Urinary bladder (tissue), 4 donors: Measurements from ENCODE around the gene BACE1. TPM values are rescaled to one million over a fixed set of nuclear protein-coding genes. Genes with fewer than 3 reads are reported as not detected.

Source experiments
- DNase-seq: peaks from one replicate; pipeline ENCODE4 v3.0.0-alpha.2; 2015; ENCODE audit errors: extremely low spot score
- H3K27ac ChIP-seq: one replicate; pipeline ENCODE4 v1.5.1; 2013; ENCODE audit warnings: low read depth, mild to moderate bottlenecking, moderate library complexity
- H3K36me3 ChIP-seq: one replicate; pipeline ENCODE4 v1.6.1; 2013; ENCODE audit warnings: mild to moderate bottlenecking, moderate library complexity; ENCODE audit not compliant: insufficient read depth
- H3K4me1 ChIP-seq: one replicate; pipeline ENCODE4 v1.6.1; 2013; ENCODE audit warnings: mild to moderate bottlenecking, moderate library complexity; ENCODE audit not compliant: insufficient read depth
- H3K4me3 ChIP-seq: one replicate; pipeline ENCODE4 v1.5.1; 2013; ENCODE audit warnings: low read depth, low read length
- WGBS: extraction: QIAGEN DNeasy Blood & Tissue Kit; methylation state at CpG from one replicate; pipeline ENCODE4 v1.1.7; 2013; 5-methylcytosine and 5-hydroxymethylcytosine counted together
- polyA plus RNA-seq: library from polyadenylated mRNA; stranded (reverse); fragments of 200-250 nt; gene quantifications from one replicate; pipeline ENCODE4 v1.2.3, GENCODE V29; 2013
- small RNA-seq: library from RNA; depleted of rRNA; stranded (forward); fragments of <200 nt; gene quantifications from one replicate; pipeline ENCODE3, GENCODE V24; 2014
- total RNA-seq: library from RNA; depleted of rRNA; stranded (reverse); fragments of >200 nt; gene quantifications from one replicate; pipeline ENCODE4 v1.2.3, GENCODE V29; 2014
- donor health status: healthy with polysubstance abuse.
- donor health status: healthy.

Gene BACE1
- total and polyA plus RNA-seq, 2 donors, result 19.1 to 20.0 TPM

DNA sequence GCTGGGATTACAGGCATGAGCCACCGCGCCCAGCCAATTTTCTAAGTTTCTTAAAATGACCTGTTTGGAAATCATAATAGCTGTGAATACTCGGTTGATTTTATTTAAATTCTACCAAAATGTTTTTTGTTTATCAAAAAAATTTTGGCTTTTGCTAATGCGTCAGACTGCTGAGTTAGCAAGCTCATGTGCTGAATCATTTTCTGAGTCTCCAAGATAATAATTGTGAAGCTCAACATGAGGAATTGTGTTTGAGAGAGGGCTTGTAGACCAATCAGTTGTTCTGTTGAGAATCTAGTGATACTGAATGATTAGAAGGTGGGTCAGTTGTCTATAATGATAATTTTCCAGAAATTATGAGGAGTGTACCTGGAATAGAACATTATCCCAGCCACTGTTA lies 67.7 kb downstream of the BACE1 start:
- Histone ChIP-seq H3K4me1 (no peaks in the 10 kb centered on the region), H3K27ac (no peak overlapping the region), H3K4me3 (no peak overlapping the region), H3K36me3 (no peaks in the 10 kb centered on the region)
- no peak for DNase-seq
- 91% methylated on average over 4 of the region's 4 CpGs for whole genome bisulfite sequencing

DNA sequence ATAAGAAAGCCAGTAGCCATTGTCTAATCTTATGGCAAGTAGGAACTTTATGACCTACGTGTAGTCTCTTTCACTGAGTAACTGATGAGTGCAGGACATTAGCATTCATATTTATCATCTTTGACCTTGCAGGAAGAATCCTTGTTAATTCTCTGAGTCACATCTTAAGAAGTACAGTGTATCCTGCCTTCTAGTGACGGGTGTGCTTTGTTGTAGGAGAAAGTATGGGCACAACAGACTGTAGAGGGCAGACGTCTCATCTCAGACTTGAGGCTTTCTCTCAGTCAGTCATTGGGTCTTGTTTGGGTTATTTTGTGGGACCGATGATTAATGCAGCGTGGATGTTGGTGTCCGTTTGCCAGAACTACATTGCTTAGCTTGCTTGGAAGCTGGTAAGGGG lies 76.8 kb downstream of the BACE1 start:
- H3K4me3 ChIP-seq, result no peak overlapping the region
- peaks cover 3% of the 10 kb centered on the region for H3K36me3 ChIP-seq
- 81% methylated on average over 6 of the region's 6 CpGs for WGBS
- H3K27ac ChIP-seq, result no peak overlapping the region
- no peaks in the 10 kb centered on the region for H3K4me1 ChIP-seq
- DNase-seq, result no peak

DNA sequence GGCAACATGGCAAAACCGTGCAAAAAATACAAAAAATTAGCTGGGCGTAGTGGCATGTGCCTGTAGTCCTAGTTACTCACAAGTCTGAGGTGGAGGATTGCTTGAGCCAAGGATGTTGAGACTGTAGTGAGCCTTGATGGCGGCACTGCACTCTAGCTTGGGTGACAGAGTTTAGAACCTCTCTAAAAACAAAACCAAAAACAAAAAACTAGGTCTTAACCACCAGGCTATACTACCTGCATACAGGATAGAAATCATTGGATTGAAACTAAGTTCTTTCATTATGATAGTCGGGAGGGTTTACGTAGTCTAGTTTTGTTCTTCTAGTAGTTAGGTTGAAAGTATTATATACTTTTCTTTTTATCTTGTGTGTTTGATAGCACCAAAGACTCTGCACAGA lies 77.8 kb downstream of the BACE1 start:
- H3K4me3 ChIP-seq, result no peak overlapping the region
- no peak for DNase-seq
- peaks cover 3% of the 10 kb centered on the region for H3K36me3 ChIP-seq
- H3K27ac ChIP-seq, result no peak overlapping the region
- H3K4me1 ChIP-seq, result no peaks in the 10 kb centered on the region
- WGBS, result 93% methylated on average over 5 of the region's 5 CpGs

Small RNAs within 50 kb of the gene (small RNA-seq; reads per million reads assigned to genes)
- gene RF00564, result not detected

Other genes with a start within 250 kb of the BACE1 start
- gene SIK3, start 217.8 kb downstream of the BACE1 start, total RNA-seq, result 24.0 TPM
- 17.2 TPM for gene SIK3, start 217.8 kb downstream of the BACE1 start, polyA plus RNA-seq
- gene PAFAH1B2, start 172.0 kb downstream of the BACE1 start, total RNA-seq, result 115 TPM
- gene PAFAH1B2, start 172.0 kb downstream of the BACE1 start, polyA plus RNA-seq, result 23.9 TPM
- 19.6 TPM for gene SIDT2, start 137.5 kb downstream of the BACE1 start, total RNA-seq
- 31.6 TPM for gene SIDT2, start 137.5 kb downstream of the BACE1 start, polyA plus RNA-seq
- gene TAGLN, start 116.9 kb downstream of the BACE1 start, total RNA-seq, result 2,727 TPM
- gene TAGLN, start 116.9 kb downstream of the BACE1 start, polyA plus RNA-seq, result 17,163 TPM
- gene PCSK7, start 84.2 kb downstream of the BACE1 start, total RNA-seq, result 23.7 TPM
- gene PCSK7, start 84.2 kb downstream of the BACE1 start, polyA plus RNA-seq, result 45.6 TPM
- gene RNF214, start 83.6 kb downstream of the BACE1 start, total RNA-seq, result 15.2 TPM
- gene RNF214, start 83.6 kb downstream of the BACE1 start, polyA plus RNA-seq, result 14.5 TPM
- 4.5 TPM for gene BACE1-AS, start 24.9 kb downstream of the BACE1 start, total RNA-seq
- 6.0 TPM for gene BACE1-AS, start 24.9 kb downstream of the BACE1 start, polyA plus RNA-seq
- gene CEP164, start 11.6 kb upstream of the BACE1 start, total RNA-seq, result 29.0 TPM
- 17.5 TPM for gene CEP164, start 11.6 kb upstream of the BACE1 start, polyA plus RNA-seq